HG03432 (cell line): Measurements from ENCODE around the gene EFNA2.
"Not testable (repeated sequence)": the region's sequence is repeated elsewhere in the genome, so short reads cannot be mapped to it uniquely, and the experiment has no call there.

Source experiments
- ATAC-seq: cut with Tn5 transposase; IDR thresholded peaks from one replicate; pipeline ENCODE4 v1.9.1; 2021; ENCODE audit warnings: mild to moderate bottlenecking, moderate library complexity; ENCODE audit not compliant: unreplicated experiment

Gene EFNA2

DNA sequence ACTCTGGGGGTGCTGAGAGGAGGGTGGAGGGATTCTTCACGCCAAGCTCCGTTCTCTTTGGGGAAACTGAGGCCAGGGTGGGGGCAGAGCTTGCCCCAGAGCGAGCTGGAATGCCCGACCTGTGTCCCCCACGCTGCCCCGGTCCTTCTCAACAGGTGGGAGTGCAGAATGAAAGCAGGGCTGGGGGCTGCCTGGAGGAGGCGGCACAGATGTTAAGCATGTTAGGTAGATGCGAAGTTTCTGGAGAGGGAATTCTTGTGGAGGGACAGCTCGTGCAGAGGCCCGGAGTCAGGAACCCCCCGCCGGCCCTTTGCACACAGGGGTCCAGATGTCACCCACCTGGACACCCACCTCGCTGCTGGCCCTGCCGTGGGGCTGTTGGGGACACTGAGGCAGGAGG is 9.0 kb downstream of the EFNA2 start:
- ATAC-seq = no peak

DNA sequence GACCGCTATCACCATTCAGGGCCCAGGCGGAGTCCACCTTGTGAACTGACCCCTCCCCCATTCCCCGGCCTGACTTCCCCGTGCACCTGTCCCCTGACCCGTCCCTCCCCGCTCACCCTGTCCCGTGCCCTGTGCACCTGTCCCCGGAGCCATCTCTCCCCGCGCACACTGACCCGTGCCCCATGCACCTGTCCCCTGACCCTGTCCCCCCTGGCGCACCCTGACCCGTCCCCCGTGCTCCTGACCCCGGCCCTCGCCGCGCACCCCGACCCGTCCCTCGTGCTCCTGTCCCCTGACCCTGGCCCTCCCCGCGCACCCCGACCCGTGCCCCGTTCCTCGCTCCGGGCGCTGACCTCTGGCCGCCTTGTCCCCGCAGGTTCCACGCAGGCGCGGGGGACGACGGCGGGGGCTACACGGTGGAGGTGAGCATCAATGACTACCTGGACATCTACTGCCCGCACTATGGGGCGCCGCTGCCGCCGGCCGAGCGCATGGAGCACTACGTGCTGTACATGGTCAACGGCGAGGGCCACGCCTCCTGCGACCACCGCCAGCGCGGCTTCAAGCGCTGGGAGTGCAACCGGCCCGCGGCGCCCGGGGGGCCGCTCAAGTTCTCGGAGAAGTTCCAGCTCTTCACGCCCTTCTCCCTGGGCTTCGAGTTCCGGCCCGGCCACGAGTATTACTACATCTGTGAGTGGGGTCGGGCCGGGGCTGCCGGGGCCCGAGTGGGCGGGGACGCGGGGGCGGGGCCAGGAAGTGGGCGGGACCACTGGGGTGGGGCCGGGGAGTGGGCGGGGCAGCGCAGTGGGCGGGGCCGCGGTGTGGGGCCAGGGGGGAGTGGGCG is 9.7 kb downstream of the EFNA2 start:
- ATAC-seq = no peak

DNA sequence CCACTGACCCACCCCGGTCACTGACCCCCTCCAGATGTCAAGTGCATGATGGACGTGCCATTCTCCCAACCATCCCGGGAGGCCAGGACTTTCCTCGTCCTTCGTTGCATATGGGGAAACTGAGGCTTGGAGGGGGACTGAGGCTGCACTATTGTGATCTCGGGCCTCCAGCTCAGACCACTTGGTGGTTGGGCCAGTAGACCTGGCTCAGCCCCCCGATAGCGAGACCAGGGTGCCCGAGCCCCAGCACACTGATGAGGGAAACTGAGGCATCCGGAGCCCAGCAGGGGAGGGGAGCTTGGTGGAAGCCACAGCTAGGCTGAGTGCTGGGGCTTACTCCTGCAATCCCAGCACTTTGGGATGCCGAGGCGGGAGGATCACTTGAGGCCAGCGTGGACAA is 10.4 kb downstream of the EFNA2 start:
- no peak for ATAC-seq

DNA sequence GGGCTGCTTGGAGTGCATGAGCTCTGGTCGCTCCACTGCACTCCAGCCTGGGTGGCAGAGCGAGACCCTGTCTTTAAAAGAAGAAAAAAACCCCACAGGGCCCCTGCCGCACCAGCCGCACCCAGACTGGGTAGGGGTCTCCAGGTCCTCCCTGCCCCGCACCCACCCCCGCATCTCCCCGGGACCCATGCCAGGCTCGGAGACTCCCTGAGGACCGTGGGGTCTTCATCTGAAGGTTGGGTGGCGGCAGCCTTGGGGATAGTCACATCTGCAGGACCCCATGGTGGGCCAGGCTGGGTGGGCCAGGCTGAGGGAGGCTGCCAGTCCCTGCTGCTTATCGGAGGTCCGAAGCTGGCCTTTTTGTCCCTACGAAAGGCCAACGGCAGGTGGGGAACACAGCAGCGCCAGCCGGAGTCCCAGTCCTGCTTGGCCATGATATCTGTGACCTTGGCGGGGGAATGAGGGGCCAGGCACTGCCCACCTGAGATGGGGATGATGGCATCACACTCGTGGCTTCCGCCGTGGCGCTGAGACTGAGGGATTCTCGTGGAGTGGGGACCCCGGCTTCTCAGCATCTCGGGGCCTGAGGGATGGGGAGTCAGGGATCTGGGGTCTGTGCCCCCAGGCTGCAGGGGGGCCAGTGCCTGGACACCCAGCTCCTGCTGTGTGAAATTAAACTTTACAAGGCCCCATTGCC is 11.1 kb downstream of the EFNA2 start:
- ATAC-seq = no peak

DNA sequence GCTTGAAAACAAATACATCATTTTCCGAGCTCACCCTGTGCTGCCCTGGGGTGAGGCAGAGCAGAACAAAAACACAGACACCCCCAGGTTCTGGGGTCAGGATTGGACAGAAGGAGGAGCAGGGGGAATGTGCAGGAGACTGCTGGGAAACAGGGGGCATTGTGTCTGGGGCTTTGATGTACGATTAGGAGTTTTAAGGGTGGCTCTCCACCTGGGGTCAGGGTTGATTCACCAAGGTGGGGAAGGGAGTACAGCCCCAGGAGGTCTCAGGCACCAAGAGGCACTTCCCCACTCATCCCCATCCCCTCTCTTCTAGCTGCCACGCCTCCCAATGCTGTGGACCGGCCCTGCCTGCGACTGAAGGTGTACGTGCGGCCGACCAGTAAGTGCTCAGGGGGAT is 12.6 kb downstream of the EFNA2 start:
- ATAC-seq = no peak

GRCh38 chr19:1299801-1300200 is 14.1 kb downstream of the EFNA2 start:
- ATAC-seq = no peak

GRCh38 chr19:1300744-1301490 is 15.2 kb downstream of the EFNA2 start:
- no peak for ATAC-seq

GRCh38 chr19:1302533-1303239 is 17.0 kb downstream of the EFNA2 start:
- ATAC-seq = no peak

- ATAC-seq = no peak
Observed at GRCh38 chr19:1304197-1304924, 18.7 kb downstream of the EFNA2 start.

DNA sequence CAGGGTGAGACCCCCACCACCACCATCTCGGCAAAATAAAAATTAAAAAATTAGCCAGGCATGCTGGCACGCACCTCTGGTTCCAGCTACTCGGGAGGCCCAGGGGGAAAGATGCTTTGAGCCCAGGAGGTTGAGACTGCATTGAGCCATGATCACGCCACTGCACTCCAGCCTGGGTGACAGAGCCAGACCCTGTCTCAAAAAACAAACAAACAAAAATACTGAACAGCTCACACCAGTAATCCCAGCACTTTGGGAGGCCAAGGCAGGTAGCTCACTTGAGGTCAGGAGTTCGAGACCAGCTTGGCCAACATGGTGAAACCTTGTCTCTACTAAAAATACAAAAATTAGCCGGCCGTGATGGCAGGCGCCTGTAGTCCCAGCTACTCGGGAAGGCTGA is 19.7 kb downstream of the EFNA2 start:
- not testable (repeated sequence) for ATAC-seq

DNA sequence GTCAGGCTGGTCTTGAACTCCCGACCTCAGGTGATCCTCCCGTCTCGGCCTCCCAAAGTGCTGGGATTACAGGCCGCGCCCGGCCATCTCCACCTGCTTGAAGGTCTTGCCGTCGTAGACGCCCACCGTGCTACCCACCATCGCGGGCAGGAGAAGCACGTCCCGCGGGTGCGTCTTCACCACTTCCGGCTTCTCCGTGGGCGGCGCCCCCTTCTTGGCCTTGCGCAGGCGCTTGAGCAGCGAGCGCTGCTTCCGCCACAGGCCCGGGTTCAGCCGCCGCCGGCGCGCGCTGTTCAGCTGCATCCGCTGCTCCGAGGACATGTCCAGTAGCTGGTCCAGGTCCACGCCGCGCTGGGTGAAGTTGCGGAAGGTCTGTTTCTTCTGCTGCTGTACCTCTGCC is 21.6 kb downstream of the EFNA2 start:
- no peak for ATAC-seq

DNA sequence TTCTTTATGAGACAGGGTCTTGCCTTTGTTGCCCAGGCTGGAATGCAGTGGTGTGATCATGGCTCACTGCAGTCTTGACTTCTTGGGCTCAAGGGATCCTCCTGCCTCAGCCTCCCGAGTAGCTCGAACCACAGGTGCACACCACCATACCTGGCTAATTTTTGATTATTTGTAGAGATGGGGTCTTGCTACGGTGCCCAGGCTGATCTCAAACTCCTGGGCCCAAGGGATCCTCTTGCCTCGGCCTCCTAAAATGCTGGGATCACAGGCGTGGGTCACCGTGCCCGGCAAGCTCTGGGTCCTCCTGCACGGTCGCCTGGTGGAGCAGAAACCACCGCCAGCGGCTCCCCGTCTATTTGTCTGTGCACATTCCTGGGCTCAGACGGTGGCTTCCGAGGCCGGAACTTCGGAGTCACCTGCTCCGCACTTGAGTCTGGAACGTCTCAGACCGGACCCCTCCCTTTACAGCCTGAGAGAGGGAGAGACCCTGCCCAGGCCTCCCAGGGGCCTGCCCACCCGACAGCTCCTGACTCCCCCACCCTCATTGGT is 22.2 kb downstream of the EFNA2 start:
- ATAC-seq = no peak

- no peak for ATAC-seq
Observed at GRCh38 chr19:1308718-1309117, 23.0 kb downstream of the EFNA2 start.

- no peak for ATAC-seq
Observed at GRCh38 chr19:1309977-1310852, 24.5 kb downstream of the EFNA2 start.

DNA sequence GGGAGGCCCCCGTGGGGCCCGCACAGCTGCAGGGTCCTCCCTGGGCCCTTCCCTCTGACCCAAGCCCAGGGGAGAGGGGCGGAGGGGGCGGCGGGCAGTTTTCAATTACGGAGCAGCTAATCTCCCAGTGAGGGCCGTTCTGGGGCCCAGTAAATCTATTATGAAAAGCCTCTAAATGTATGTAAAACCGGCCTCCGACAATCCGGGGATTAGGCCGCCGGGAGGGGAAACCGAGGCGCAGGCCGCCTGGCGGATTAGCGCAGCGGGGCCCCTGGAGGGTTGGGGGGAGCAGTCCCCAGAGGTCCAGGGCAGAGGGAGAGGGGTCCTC is 25.1 kb downstream of the EFNA2 start:
- ATAC-seq = no peak

- no peak for ATAC-seq
Observed at GRCh38 chr19:1311543-1312091, 25.9 kb downstream of the EFNA2 start.

DNA sequence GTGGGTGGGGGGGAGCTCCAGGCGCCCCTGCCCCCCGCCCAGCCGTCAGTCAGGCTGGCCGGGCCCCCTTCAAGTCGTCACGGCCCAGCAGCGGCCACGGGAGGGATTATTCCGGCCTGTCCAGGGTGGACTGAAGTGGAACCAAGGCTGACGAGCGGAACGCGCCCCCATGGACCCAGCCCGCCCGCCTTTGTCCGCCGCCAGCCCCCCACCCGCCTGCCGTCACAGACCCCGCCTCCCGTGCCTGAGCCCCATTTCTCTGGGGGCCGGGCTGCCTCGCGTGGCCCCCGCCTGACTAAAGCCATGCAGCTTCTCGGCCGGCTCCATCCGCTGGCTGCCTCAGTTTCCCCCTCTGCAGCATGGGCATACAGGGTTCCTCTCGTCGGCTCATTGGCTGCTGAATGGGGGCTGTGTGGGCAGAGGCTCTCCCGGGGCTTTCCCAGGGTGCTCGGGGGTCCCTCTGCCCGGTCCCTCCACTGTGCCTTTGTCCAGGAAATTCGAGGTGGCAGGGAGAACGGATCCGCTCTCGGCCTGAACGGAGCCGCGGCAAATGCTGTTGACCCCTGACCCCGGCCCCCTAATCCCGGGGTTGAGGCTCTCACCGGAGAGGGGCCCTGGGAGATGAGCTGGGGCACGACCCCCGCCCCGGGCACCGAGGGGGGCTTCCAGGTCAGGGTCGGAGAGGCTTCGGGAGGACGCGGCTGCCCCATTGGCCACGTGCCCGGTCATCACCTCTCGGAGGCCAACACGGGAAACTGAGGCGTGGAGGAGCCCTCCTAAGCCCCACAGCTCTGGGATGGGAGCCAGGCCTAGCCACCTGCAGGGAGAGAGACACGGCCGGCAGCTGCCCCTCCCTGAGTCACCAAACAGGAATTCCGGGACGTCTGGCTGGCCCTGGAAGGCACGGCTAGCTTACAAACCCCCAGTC is 27.4 kb downstream of the EFNA2 start:
- no peak for ATAC-seq
